Measurements from ENCODE around the gene ZSCAN26.
A peak's percentile ranks its signal among the peaks of the same experiment; 100 is the strongest.

ZSCAN26 gene

GRCh38 chr6:28266962-28267694 is at the start of gene ZSCAN26:
TSS of gene ZSCAN26 (plus strand) at chr6:28267143. CDS start at chr6:28271920, 4,777 bp downstream.
- DNase-seq: peak; percentile 49 to 81 (median 65)

GRCh38 chr6:28217890-28218289 is 49.1 kb upstream of the ZSCAN26 start:
- DNase-seq: no peak

- no peak for DNase-seq
Observed at GRCh38 chr6:28218312-28219248, 48.4 kb upstream of the ZSCAN26 start.

GRCh38 chr6:28220257-28221133 is 46.4 kb upstream of the ZSCAN26 start:
- no peak for DNase-seq

- no peak for DNase-seq
Observed at GRCh38 chr6:28224131-28225055, 42.5 kb upstream of the ZSCAN26 start.

GRCh38 chr6:28225056-28225834 is 41.7 kb upstream of the ZSCAN26 start, which contains the start of gene ZSCAN9:
TSS of gene ZSCAN9 (plus strand) at chr6:28225275. CDS start at chr6:28227085, 1,810 bp downstream.
- no peak for DNase-seq

- DNase-seq: no peak
Observed at GRCh38 chr6:28226460-28226859, 40.5 kb upstream of the ZSCAN26 start.

- no peak for DNase-seq
Observed at GRCh38 chr6:28232785-28233184, 34.2 kb upstream of the ZSCAN26 start.

GRCh38 chr6:28235912-28236452 is 31.0 kb upstream of the ZSCAN26 start:
- no peak for DNase-seq

GRCh38 chr6:28239636-28240035 is 27.3 kb upstream of the ZSCAN26 start:
- no peak for DNase-seq

- no peak for DNase-seq
Observed at GRCh38 chr6:28240471-28240870, 26.5 kb upstream of the ZSCAN26 start.

GRCh38 chr6:28243946-28244345 is 23.0 kb upstream of the ZSCAN26 start:
- DNase-seq: no peak

- DNase-seq: no peak
Observed at GRCh38 chr6:28245206-28245941, 21.6 kb upstream of the ZSCAN26 start.

- no peak for DNase-seq
Observed at GRCh38 chr6:28248916-28249315, 18.0 kb upstream of the ZSCAN26 start.

GRCh38 chr6:28250747-28251146 is 16.2 kb upstream of the ZSCAN26 start:
- no peak for DNase-seq

- DNase-seq: peak in 1 of 4 experiments; percentile 20
Observed at GRCh38 chr6:28251661-28252008, 15.3 kb upstream of the ZSCAN26 start.

GRCh38 chr6:28252009-28252975 is 14.7 kb upstream of the ZSCAN26 start, which contains the start of gene ZKSCAN4:
TSS of gene ZKSCAN4 (minus strand) at chr6:28252269. CDS start at chr6:28251980, 289 bp downstream.
- peak; percentile 16 to 63 (median 54) for DNase-seq

GRCh38 chr6:28254121-28254519 is 12.8 kb upstream of the ZSCAN26 start:
- no peak for DNase-seq
